Measurements from ENCODE around the gene SLC7A10. TPM values are rescaled to one million over a fixed set of nuclear protein-coding genes. Genes with fewer than 3 reads are reported as not detected.

The SLC7A10 gene
- total and polyA plus RNA-seq, 4 donors: 0.63 TPM; not detected in 3

GRCh38 chr19:33159149-33159548, 66.5 kb downstream of the SLC7A10 start:
- intact Hi-C loops (cut with DNase I): no loop called here
- Histone ChIP-seq H3K27me3 (ENCODE audit: control insufficient read depth in 1 of 2, insufficient read depth in 2 of 2, low read length in 1 of 2) (no peaks in the 10 kb centered on the region), H3K4me3 (ENCODE audit: low read length in 2 of 2) (no peak overlapping the region), H3K9me3 (ENCODE audit: control insufficient read depth, low read length) (no peaks in the 10 kb centered on the region), H3K4me1 (ENCODE audit: control insufficient read depth in 1 of 2, insufficient read depth in 2 of 2, low read length in 2 of 2) (no peaks in the 10 kb centered on the region), H3K36me3 (ENCODE audit: control insufficient read depth in 1 of 2, insufficient read depth in 2 of 2, low read length in 1 of 2) (no peaks in the 10 kb centered on the region), H3K27ac (ENCODE audit: low read depth in 1 of 2, low read length in 2 of 2) (no peak overlapping the region)
- 95 to 96% methylated on average over 4 of the region's 4 CpGs for WGBS, 2 donors
- DNase-seq: peak in 1 of 2 donors; percentile 1
- ATAC-seq (ENCODE audit: low FRiP score): no peak

Other genes starting within 250 kb of the SLC7A10 start
- 1 to 10 TPM; 1.1 to 1.9 TPM for gene RHPN2, start 161.0 kb downstream of the SLC7A10 start, total RNA-seq
- gene RHPN2, start 161.0 kb downstream of the SLC7A10 start, polyA plus RNA-seq: 1 to 10 TPM in 1 of 2 donors, under 1 TPM in 1; 0.33 to 5.0 TPM
- 1 to 10 TPM; 7.9 to 8.9 TPM for gene GPATCH1, start 144.7 kb downstream of the SLC7A10 start, total RNA-seq
- gene GPATCH1, start 144.7 kb downstream of the SLC7A10 start, polyA plus RNA-seq: 10 to 100 TPM in 1 of 2 donors, 1 to 10 TPM in 1; 3.8 to 10.6 TPM
- gene WDR88, start 93.7 kb downstream of the SLC7A10 start, total RNA-seq: not detected
- not detected for gene WDR88, start 93.7 kb downstream of the SLC7A10 start, polyA plus RNA-seq
- 10 to 100 TPM; 21.6 to 27.2 TPM for gene LRP3, start 31.5 kb downstream of the SLC7A10 start, total RNA-seq
- 10 to 100 TPM in 1 of 2 donors, 1 to 10 TPM in 1; 3.9 to 20.9 TPM for gene LRP3, start 31.5 kb downstream of the SLC7A10 start, polyA plus RNA-seq
- 10 to 100 TPM in 1 of 2 donors, 1 to 10 TPM in 1; 6.1 to 10.3 TPM for gene CEBPA, start 76.7 kb upstream of the SLC7A10 start, total RNA-seq
- gene CEBPA, start 76.7 kb upstream of the SLC7A10 start, polyA plus RNA-seq: 10 to 100 TPM in 1 of 2 donors, 1 to 10 TPM in 1; 1.0 to 14.3 TPM
- 10 to 100 TPM; 21.8 to 30.5 TPM for gene CEBPG, start 147.9 kb upstream of the SLC7A10 start, total RNA-seq
- gene CEBPG, start 147.9 kb upstream of the SLC7A10 start, polyA plus RNA-seq: 10 to 100 TPM in 1 of 2 donors, 1 to 10 TPM in 1; 8.6 to 32.2 TPM